Stimulated activated naive CD4-positive, alpha-beta T cell treated with Interleukin-2 at 50 U/mL for 16 hours (primary cell): ENCODE results near the gene RBM25.
"Not testable (repeated sequence)": the region's sequence is repeated elsewhere in the genome, so short reads cannot be mapped to it uniquely, and the experiment has no call there.

Experiments used
- DNase-seq: peaks from one replicate; lab custom pipeline; 2025; lab: John Stamatoyannopoulos, UW

The RBM25 gene

GRCh38 chr14:73169855-73170254 is 111.5 kb downstream of the RBM25 start:
- DNase-seq = not testable (repeated sequence)

GRCh38 chr14:73170686-73171085 is 112.4 kb downstream of the RBM25 start:
- DNase-seq = no peak

GRCh38 chr14:73172500-73172899 is 114.2 kb downstream of the RBM25 start:
- no peak for DNase-seq

- DNase-seq = no peak
Measured at GRCh38 chr14:73173092-73173735, 114.9 kb downstream of the RBM25 start.
